ENCODE results near the gene HBZ. TPM values are rescaled to one million over a fixed set of nuclear protein-coding genes. Genes with fewer than 3 reads are reported as not detected.

The HBZ gene
- total RNA-seq, 4 donors from 2014 or later: not detected

DNA sequence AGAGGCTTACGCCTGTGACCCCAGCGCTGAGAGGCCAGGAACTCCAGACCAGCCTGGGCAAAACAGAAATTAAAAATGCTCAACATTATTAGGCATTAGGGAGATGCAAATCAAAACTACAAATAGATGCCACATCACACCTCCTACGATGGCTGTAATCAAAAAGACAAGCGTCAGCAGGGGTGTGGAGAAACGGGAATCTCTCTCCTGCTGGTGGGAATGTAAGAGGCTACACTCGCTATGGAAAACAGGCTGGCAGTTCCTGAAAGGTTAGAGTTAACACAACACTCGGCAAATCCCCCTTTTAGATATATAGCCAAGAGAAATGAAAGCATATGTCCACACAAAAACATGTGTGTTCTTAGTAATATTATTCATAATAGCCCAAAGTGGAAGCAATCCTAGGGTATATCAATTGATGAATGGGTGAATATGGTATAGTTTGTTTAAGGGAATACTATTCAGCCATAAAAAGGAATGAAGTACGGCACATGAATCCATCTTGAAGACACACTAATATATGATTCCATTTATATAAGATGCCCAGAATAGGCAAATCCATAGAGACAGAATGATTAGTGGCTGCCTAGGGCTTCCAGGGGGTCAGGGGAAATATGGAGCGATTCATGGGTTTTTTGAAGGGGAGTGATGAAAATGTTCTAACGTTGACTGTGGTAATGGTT is 12.1 kb upstream of the HBZ start:
- TF ChIP-seq CTCF (IDR thresholded peaks at IDR 0.05): no peak
- no peak for TF ChIP-seq POLR2A (IDR thresholded peaks at IDR 0.05)
- no peak for DNase-seq (ENCODE audit: low spot score in 2 of 2)
- 61 to 68% methylated on average over 10 of the region's 10 CpGs for WGBS, 2 donors
- intact Hi-C loops (cut with DNase I; ENCODE audit: low total_unique reads): no loop called here
- H3K4me3 ChIP-seq (ENCODE audit: low read depth, poor library complexity, severe bottlenecking): no peak overlapping the region

GRCh38 chr16:142405-142967 is 10.0 kb upstream of the HBZ start:
- WGBS, 2 donors: 76 to 82% methylated on average over 11 to 12 of the region's 12 CpGs
- intact Hi-C loops (cut with DNase I; ENCODE audit: low total_unique reads): no loop called here
- TF ChIP-seq POLR2A (IDR thresholded peaks at IDR 0.05) (no peak), CTCF (IDR thresholded peaks at IDR 0.05) (no peak)
- no peak overlapping the region for H3K4me3 ChIP-seq (ENCODE audit: low read depth, poor library complexity, severe bottlenecking)
- no peak for DNase-seq (ENCODE audit: low spot score in 2 of 2)

DNA sequence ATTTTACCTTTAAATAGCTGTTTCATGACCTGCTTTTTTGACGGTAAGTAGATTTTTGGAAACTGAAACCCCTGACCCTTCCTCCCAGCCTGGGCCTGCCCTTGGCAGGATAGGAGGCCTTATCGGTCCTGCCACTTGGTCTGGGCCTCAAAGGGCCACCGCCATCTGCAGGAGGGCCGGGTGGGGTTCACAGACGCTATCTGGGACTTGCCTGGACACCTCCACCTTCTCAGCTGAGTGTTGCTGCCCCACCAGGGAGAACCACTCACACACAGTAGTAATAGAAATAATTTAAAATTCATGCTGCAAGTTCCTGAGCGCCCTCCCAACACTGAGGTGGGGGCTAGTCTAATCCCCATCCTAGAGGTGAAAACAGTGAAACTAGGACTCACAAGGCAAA is 9.4 kb upstream of the HBZ start:
- H3K4me3 ChIP-seq (ENCODE audit: low read depth, poor library complexity, severe bottlenecking): no peak overlapping the region
- 68 to 71% methylated on average over 6 of the region's 6 CpGs for WGBS, 2 donors
- TF ChIP-seq CTCF (IDR thresholded peaks at IDR 0.05) (no peak), POLR2A (IDR thresholded peaks at IDR 0.05) (no peak)
- intact Hi-C loops (cut with DNase I; ENCODE audit: low total_unique reads): no loop called here
- no peak for DNase-seq (ENCODE audit: low spot score in 2 of 2)

DNA sequence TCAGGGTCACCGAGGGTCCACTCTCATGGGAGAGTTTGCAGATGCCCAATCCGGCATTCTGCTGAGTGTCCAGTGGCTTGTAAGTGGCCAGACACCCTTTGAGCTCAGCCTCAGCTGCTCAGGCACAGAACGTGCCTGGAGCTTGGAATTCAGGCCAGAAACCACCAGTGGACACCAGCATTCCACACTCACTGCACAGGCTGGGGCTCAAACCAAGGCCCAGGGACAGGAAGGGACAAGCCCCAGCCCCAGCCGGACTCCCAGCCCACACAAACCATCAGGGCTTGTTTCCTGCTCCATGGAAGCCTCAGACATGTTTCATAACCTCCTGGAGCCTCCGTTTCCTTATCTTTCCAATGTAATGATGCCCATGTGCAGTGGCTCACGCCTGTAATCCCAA is 9.0 kb upstream of the HBZ start:
- intact Hi-C loops (cut with DNase I; ENCODE audit: low total_unique reads): no loop called here
- 62 to 65% methylated on average over 6 of the region's 6 CpGs for WGBS, 2 donors
- TF ChIP-seq CTCF (IDR thresholded peaks at IDR 0.05): no peak
- TF ChIP-seq POLR2A (IDR thresholded peaks at IDR 0.05): no peak
- H3K4me3 ChIP-seq (ENCODE audit: low read depth, poor library complexity, severe bottlenecking): no peak overlapping the region
- DNase-seq (ENCODE audit: low spot score in 2 of 2): no peak

DNA sequence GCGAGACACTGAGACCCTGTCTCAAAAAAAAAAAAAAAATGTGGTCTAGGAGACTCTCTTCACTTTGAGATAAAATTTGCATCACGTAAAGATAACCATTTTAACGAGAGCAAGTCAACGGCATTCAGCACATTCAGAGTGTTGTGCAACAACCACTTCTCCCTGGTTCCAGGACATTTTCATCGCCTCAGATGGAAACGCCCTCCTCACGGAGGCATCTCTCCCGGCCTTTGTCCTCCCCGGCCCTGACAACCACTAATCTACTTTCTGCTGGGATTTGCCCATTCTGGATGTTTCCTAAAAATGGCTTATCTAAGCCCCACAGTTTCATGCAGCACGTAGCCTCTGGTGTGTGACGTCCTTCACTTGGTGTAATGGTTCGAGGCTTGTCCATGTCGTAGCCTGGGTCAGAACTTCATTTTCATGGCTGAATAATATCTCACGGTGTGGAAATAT is 7.6 kb upstream of the HBZ start:
- H3K4me3 ChIP-seq (ENCODE audit: low read depth, poor library complexity, severe bottlenecking): no peak overlapping the region
- 85 to 91% methylated on average over 14 of the region's 14 CpGs for WGBS, 2 donors
- no peak for DNase-seq (ENCODE audit: low spot score in 2 of 2)
- TF ChIP-seq CTCF (IDR thresholded peaks at IDR 0.05) (no peak), POLR2A (IDR thresholded peaks at IDR 0.05) (no peak)
- intact Hi-C loops (cut with DNase I; ENCODE audit: low total_unique reads): no loop called here
